ENCODE data around the gene ANKRD65.

GRCh38 chr1:1436630-1437032 lies 15.6 kb upstream of the ANKRD65 start:
- TF ChIP-seq CTCF (IDR thresholded peaks at IDR 0.05; ENCODE audit: insufficient read depth, low read depth, low read length) (no peak), EZH2 (IDR thresholded peaks at IDR 0.05; ENCODE audit: insufficient read depth, low read length) (no peak)

All from astrocyte (in vitro differentiated cells and primary cell).